Small intestine (tissue), 7 donors: ENCODE data around the gene SCT. TPM values are rescaled to one million over a fixed set of nuclear protein-coding genes. Genes with fewer than 3 reads are reported as not detected.

ENCODE experiments used
- DNase-seq, 2 donors: peaks; one replicate each; pipeline versions ENCODE4 v3.0.0 to v3.0.0-alpha.2; 2013
- FAIRE-seq: peaks from 2 replicates; lab custom pipeline; 2012; peaks lifted over from hg19 to GRCh38; lab: Jason Lieb, UNC
- H3K27ac ChIP-seq, 3 donors: one replicate each; pipeline ENCODE4 v1.5.1; 2013; ENCODE audit warnings: low read length in 2 of 3, mild to moderate bottlenecking in 2 of 3, control low read depth in 1 of 3, inconsistent platforms in 1 of 3, low read depth in 1 of 3, moderate library complexity in 1 of 3
- H3K27me3 ChIP-seq, 3 donors: one replicate each; pipeline ENCODE4 v1.6.1; 2013; ENCODE audit warnings: low read length in 3 of 3, inconsistent platforms in 1 of 3; ENCODE audit not compliant: control insufficient read depth in 3 of 3, insufficient read depth in 3 of 3
- H3K36me3 ChIP-seq, 3 donors: one replicate each; pipeline ENCODE4 v1.6.1; 2013; ENCODE audit warnings: low read length in 3 of 3, inconsistent platforms in 1 of 3, low read depth in 1 of 3, mild to moderate bottlenecking in 1 of 3, moderate library complexity in 1 of 3; ENCODE audit not compliant: control insufficient read depth in 3 of 3, insufficient read depth in 2 of 3
- H3K4me1 ChIP-seq, 3 donors: one replicate each; pipeline ENCODE4 v1.6.1; 2013; ENCODE audit warnings: low read length in 2 of 3, inconsistent platforms in 1 of 3, low read depth in 1 of 3, mild to moderate bottlenecking in 1 of 3, moderate library complexity in 1 of 3; ENCODE audit not compliant: control insufficient read depth in 3 of 3, insufficient read depth in 2 of 3
- H3K4me3 ChIP-seq, 3 donors: one replicate each; pipeline ENCODE4 v1.5.1; 2013; ENCODE audit warnings: low read length in 3 of 3, control low read depth in 1 of 3, inconsistent platforms in 1 of 3, low read depth in 1 of 3, mild to moderate bottlenecking in 1 of 3, moderate library complexity in 1 of 3
- H3K9me3 ChIP-seq, 2 donors: one replicate each; pipeline ENCODE4 v1.6.1; 2013; ENCODE audit warnings: low read depth in 1 of 2, low read length in 1 of 2; ENCODE audit not compliant: control insufficient read depth in 2 of 2, insufficient read depth in 1 of 2
- WGBS, 3 donors: extraction: QIAGEN DNeasy Blood & Tissue Kit; methylation state at CpG; one replicate each; pipeline ENCODE4 v1.1.7; 2013; 5-methylcytosine and 5-hydroxymethylcytosine counted together
- polyA plus RNA-seq, 4 donors: library from polyadenylated mRNA; stranded (reverse) in 3 of 4; unstranded in 1 of 4; fragments of 200-250 nt in 3 of 4; fragments of 120-200 nt in 1 of 4; gene quantifications; one replicate each; pipeline versions ENCODE4 v1.2.1 to v1.2.3, GENCODE V29; 2013
- donor health status: healthy with polysubstance abuse.
- donor health status: control.
- donor health status: control.
- donor health status: Bipolar disorder and iron deficiency.
- donor health status: healthy.

SCT gene
- polyA plus RNA-seq, 4 donors: 4.8 to 114 (median 22.3) TPM

GRCh38 chr11:623999-624704 is 2.8 kb downstream of the SCT start:
- Histone ChIP-seq H3K36me3 (peaks cover 0 to 53% (median 6%) of the 10 kb centered on the region in 3 donors), H3K4me3 (peak overlapping the region; percentile 17 to 81 (median 52)), H3K9me3 (peaks cover 0 to 3% of the 10 kb centered on the region in 2 donors), H3K27ac (peak overlapping the region; percentile 80 to 97 (median 94)), H3K27me3 (no peaks in the 10 kb centered on the region), H3K4me1 (peaks cover 0 to 33% (median 0%) of the 10 kb centered on the region in 3 donors)
- FAIRE-seq (no peak), DNase-seq (peak; percentile 88 to 96)
- WGBS, 3 donors: 15 to 63% (median 44%) methylated on average over 22 to 25 of the region's 25 CpGs

- no peak for DNase-seq
- Histone ChIP-seq H3K4me3 (peak overlapping the region in 2 of 3 donors; percentile 52 to 81), H3K4me1 (peaks cover 0 to 33% (median 0%) of the 10 kb centered on the region in 3 donors), H3K9me3 (peaks cover 0 to 3% of the 10 kb centered on the region in 2 donors), H3K27me3 (no peaks in the 10 kb centered on the region), H3K27ac (peak overlapping the region; percentile 55 to 80 (median 77)), H3K36me3 (peaks cover 0 to 61% (median 10%) of the 10 kb centered on the region in 3 donors)
- FAIRE-seq: no peak
- 60 to 70% (median 68%) methylated on average over 15 of the region's 15 CpGs for WGBS, 3 donors
Observed at GRCh38 chr11:623349-623869, 3.6 kb downstream of the SCT start.

GRCh38 chr11:621838-622237 is 5.1 kb downstream of the SCT start:
- no peak overlapping the region for H3K27ac ChIP-seq
- no peaks in the 10 kb centered on the region for H3K27me3 ChIP-seq
- DNase-seq (no peak), FAIRE-seq (no peak)
- WGBS, 3 donors: 76 to 81% (median 77%) methylated on average over 24 to 27 of the region's 27 CpGs
- no peak overlapping the region for H3K4me3 ChIP-seq
- peaks cover 0 to 33% (median 0%) of the 10 kb centered on the region in 3 donors for H3K4me1 ChIP-seq
- peaks cover 0 to 73% (median 10%) of the 10 kb centered on the region in 3 donors for H3K36me3 ChIP-seq
- H3K9me3 ChIP-seq: no peaks in the 10 kb centered on the region

- H3K36me3 ChIP-seq: peaks cover 0 to 78% (median 10%) of the 10 kb centered on the region in 3 donors
- DNase-seq (no peak), FAIRE-seq (no peak)
- WGBS, 3 donors: 73 to 74% (median 74%) methylated on average over 43 to 45 of the region's 45 CpGs
- H3K4me1 ChIP-seq: peaks cover 0 to 35% (median 0%) of the 10 kb centered on the region in 3 donors
- H3K4me3 ChIP-seq: no peak overlapping the region
- no peaks in the 10 kb centered on the region for H3K9me3 ChIP-seq
- no peaks in the 10 kb centered on the region for H3K27me3 ChIP-seq
- peak overlapping the region in 1 of 3 donors; percentile 22 for H3K27ac ChIP-seq
Observed at GRCh38 chr11:620935-621814, 5.8 kb downstream of the SCT start.

GRCh38 chr11:620201-620600 is 6.8 kb downstream of the SCT start:
- no peak for DNase-seq
- 94 to 97% (median 94%) methylated on average over 13 of the region's 13 CpGs for WGBS, 3 donors
- H3K27ac ChIP-seq: peak overlapping the region in 1 of 3 donors; percentile 2

GRCh38 chr11:619628-620050 is 7.3 kb downstream of the SCT start:
- Histone ChIP-seq H3K36me3 (peaks cover 0 to 85% (median 10%) of the 10 kb centered on the region in 3 donors), H3K4me3 (no peak overlapping the region), H3K9me3 (no peaks in the 10 kb centered on the region), H3K27me3 (no peaks in the 10 kb centered on the region), H3K4me1 (peaks cover 0 to 38% (median 0%) of the 10 kb centered on the region in 3 donors), H3K27ac (no peak overlapping the region)
- 89 to 98% (median 92%) methylated on average over 21 to 22 of the region's 22 CpGs for WGBS, 3 donors
- DNase-seq (no peak), FAIRE-seq (no peak)

More at GRCh38 chr11:620201-620600, 6.8 kb downstream of the SCT start:
- H3K36me3 ChIP-seq: peaks cover 0 to 80% (median 10%) of the 10 kb centered on the region in 3 donors
- no peaks in the 10 kb centered on the region for H3K27me3 ChIP-seq
- no peaks in the 10 kb centered on the region for H3K9me3 ChIP-seq
- peaks cover 0 to 33% (median 0%) of the 10 kb centered on the region in 3 donors for H3K4me1 ChIP-seq
- no peak overlapping the region for H3K4me3 ChIP-seq
- FAIRE-seq: no peak

- Histone ChIP-seq H3K27ac (no peak overlapping the region), H3K27me3 (no peaks in the 10 kb centered on the region), H3K4me3 (no peak overlapping the region), H3K9me3 (no peaks in the 10 kb centered on the region), H3K36me3 (peaks cover 0 to 87% (median 10%) of the 10 kb centered on the region in 3 donors), H3K4me1 (peaks cover 0 to 44% (median 3%) of the 10 kb centered on the region in 3 donors)
- DNase-seq (no peak), FAIRE-seq (no peak)
- 89 to 92% (median 90%) methylated on average over 21 to 24 of the region's 24 CpGs for WGBS, 3 donors
Observed at GRCh38 chr11:618856-619627, 7.9 kb downstream of the SCT start.
